Activated CD4-positive, CD25-positive, alpha-beta regulatory T cell (primary cell): ENCODE results near the gene ARAF.
A peak's percentile ranks its signal among the peaks of the same experiment; 100 is the strongest.
"Not testable (repeated sequence)": the region's sequence is repeated elsewhere in the genome, so short reads cannot be mapped to it uniquely, and the experiment has no call there.

ENCODE experiments used
- DNase-seq, 4 experiments: peaks; one replicate each; lab custom pipeline; 2025; lab: John Stamatoyannopoulos, UW

Gene ARAF

GRCh38 chrX:47560934-47561658, at the start of gene ARAF:
TSS of gene ARAF (plus strand) at chrX:47561205. CDS start at chrX:47562968, 1,763 bp downstream.
- DNase-seq = peak; percentile 71 to 87 (median 84)

DNA sequence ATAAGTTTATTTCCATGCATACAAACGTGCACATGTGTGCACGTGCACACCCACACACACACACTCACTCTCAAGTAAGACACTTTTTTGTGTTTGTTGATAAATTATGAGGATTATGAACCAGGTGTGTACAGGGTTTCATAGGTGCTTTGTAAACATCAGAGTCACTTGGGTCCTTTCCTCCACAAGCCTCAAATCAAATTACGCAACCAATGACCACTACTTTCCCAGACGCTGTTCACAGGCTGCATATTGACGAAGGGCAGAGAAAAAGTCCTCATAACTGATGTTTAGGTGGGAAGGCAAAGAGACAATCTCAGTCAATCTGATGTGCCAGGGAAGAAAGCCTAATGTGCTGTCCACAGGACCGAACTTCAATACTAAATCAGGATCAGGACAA, 48.6 kb upstream of the ARAF start:
- DNase-seq = not testable (repeated sequence)

DNA sequence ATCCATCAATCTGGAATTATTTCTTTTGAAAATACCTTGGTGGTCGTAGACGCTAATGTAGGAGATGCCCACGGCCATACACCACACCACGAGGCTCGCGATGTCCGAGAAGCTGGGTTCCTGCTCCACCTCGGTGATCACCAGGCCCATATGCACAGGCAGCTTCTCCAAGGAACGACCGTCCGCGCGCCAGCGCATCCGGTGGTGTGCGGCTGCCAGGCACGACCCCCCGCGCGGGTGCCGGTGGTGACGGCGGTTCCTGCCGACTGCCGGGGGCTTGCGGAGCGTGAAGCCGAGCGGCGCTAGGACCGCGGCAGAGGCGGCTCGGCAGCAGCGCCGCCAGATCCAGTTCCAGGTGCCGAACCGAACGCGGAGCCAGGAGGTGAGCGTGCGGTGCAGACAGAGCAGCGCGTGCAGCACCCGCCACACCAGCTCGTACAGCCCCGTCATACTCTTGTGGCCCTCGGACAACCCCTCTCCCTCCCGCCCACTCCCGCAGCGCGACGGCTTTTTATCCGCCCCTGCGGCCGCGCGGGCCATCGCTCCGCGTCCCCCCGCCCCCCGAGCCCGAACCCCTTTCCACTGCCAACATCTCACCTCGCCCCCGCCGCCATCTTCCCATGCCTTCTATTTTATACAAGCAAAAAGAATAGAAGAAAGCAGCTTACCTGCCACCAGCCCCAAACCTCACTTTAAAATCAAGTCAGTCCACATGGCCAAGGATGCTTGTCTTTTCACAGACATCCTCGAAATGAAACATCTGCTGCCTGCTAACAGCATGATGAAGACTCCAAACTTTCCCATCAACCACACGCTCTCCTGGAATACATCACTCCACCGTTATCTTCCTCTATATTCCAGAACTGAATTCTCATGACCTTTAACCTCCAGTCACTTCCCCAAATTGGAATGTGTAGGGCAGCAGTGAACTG, 47.7 kb upstream of the ARAF start:
- not testable (repeated sequence) for DNase-seq

GRCh38 chrX:47514533-47515235, 46.3 kb upstream of the ARAF start:
- DNase-seq = no peak

DNA sequence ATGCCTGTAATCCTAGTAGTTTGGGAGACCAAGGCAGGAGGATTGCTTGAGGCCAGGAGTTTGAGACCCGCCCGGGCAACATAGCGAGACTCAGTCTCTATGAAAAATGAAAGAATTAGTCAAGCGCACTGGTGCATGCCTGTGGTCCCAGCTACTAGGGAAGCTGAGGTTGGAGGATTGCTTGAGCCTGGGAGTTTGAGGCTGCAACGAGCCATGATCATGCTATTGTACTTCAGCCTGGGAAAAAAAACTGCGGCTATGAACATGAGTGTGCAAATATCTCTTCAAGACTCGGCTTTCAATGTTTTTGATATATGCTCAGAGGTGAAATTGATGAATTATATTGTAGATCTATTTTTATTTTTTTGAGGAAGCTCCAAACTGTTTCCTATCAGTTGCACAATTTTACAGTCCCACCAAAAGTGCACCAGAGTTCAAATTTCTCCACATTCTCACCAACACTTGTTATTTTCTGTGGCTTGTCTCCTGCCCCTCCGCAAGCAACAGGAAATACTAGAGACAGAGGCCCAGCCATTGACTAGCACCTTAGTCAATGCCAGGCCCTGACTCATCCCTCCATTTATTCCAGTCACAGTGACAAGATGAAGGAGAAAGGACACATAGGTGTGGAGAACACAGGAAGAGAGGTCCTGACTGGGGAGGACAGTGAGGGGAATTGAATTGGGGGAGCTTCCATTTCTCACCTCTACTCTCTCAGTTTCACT, 44.9 kb upstream of the ARAF start:
- no peak for DNase-seq

DNA sequence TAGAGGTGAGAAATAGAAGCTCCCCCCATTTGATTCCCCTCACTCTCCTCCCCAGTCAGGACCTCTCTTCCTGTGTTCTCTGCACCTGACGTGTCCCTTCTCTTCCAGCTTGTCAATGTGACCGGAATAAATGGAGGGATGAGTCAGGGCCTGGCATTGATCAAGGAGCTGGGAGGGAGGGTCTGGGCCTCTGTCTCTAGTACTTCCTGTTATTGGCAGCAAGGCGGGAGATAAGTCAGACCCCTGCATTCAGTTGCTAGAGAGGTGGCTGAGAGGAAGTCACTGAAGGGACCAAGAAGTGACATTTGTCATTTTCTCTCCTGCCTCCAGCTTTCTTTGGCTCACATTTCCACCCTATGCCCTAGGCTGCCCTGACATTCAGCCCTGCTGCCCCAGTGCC, 42.9 kb upstream of the ARAF start:
- no peak for DNase-seq

DNA sequence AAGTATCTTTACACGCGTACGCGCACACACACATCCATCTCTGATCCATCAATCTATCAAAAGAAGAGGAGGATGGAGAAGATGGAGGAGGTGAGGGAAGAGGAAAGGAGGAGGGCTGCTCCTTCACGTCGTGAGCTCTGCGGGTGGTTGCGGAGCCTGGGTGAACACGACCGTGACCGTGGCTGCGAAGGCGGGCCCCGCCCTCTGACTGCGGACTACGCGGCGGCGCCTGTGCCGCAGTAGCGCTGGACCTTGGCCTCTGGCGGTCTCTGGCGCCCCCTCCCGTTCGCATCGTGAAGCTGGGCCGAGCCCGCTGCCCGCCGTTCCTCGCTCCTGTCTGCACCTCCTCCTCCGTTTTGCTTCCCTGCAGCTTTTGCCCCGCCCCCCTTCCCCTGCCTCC, 37.7 kb upstream of the ARAF start:
- DNase-seq = peak; percentile 50 to 64 (median 60)

DNA sequence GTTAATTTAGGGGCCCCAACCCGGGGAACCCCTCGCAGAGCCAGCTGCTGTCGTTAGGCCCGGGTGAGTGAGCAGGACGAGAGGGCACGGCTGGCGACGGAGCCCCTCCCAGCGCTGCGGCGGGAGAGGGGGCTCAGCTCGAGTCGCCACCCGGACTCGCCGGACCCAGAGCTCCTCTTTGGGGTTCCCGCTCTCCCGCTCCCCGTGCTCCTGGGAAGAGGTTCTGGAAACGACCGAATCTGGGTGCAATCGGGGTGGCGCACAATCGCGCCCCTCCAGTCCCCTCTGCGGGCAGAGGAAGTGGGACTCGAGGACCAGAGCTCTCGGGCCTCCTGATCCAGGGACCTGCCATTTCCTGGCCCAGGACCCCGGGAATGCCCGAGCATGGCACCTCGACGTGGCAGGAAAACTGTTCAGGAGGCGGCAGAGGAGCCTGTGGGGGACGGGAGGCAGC, 37.3 kb upstream of the ARAF start:
- no peak for DNase-seq

GRCh38 chrX:47529548-47529947, 31.5 kb upstream of the ARAF start:
- DNase-seq = no peak

DNA sequence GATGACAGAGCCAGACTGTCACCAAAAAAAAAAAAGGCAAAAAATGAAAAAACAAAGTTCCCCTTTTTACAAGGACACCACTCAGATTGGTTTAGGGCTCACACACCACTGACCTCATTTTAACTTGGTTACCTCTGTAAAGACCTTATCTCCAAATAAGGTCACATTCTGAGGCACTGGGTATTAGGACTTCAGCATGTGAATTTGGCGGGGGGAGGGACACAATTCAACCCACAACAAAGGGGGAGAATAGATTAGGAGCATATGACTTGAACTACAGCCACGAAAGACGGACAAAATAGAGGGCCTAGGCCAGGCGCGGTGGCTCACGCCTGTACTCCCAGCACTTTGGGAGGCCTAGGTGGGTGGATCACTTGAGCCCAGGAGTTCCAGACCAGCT, 31.0 kb upstream of the ARAF start:
- DNase-seq = no peak

DNA sequence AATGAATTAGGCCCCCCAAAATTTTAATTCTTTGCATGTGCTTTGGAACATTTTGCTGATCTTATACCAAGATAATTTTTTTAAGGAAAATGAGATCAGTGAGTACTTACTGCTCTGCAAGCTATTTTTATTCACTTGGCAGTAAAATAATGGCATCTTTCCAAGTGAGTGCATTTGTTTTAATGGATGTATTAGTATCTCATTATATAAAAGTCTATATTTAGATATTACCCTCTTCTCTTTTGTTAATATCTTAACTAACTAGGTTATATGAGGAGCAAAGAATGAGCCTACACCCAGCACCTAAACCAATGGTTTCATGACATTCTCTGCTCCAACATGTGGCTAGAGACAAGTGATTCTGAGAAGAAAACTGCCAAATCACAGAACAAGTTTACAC, 21.1 kb upstream of the ARAF start:
- no peak for DNase-seq

- DNase-seq = no peak
These were observed 20.1 kb upstream of the ARAF start for GRCh38 chrX:47540754-47541538.

GRCh38 chrX:47543496-47543895, 17.5 kb upstream of the ARAF start:
- DNase-seq = no peak

DNA sequence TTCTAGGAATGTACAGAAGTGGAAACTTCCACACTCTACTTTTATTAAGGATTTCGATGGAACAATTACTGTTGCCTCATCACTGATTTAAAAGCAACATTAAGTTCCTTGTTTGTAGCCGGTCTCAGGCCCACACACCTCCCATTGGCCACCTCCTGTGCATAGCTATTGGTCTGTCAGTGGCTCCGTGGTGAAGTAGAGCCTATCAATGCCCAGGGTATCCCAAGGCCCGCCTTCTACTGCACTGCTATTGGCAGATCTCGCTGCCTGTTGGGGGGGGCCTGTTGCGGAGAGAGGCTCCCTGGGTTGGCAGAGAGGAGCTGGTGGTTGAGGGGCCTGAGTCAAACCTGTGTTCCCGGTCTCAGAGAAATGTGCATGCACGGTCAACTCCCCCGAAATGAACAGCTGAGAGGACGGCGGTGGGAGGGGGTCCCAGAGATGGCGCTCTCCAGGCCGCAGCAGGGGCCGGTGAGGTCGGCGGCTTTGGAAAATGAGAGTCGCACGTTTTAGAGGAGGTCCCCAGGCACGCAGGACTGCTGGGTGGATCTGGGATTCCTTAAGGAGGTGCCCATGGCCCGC, 4.9 kb upstream of the ARAF start:
- DNase-seq = peak; percentile 38 to 61 (median 58)

GRCh38 chrX:47558436-47558835, 2.6 kb upstream of the ARAF start:
- DNase-seq = no peak

DNA sequence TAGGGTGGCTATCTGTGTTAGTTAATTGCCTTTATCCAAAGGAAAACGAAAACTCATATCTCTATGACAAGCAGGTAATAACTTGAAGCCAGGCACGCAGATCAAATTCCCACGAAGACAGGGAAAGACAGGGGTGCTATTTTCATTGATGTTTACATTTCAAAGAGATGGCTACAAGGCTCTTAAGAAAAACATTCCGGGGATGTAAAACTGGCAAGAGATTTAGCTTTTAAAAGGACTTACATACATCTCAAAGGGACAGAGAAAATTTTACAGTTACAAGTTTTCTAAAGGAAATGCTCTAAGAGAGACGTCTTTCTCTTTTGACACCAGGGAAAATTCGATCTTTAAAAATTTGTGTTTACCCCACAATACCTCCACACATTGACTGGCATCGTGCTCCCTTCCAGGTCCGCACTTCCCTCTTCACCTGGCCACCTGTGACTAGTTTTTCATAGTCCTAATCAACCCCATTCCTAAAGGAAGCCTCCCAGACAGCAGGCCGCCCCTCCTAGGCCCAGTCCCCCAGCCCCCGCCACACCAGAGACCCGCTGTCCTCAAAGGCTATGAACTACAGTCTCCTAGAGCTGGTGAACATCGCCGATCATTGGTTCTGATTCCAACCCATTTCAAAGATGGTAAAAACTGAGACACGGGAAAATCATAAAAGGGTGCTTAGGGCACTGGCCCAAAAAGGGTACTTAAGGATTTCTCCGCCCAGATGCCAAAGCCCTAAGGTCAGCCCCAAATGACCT, 649 bp upstream of the ARAF start:
- no peak for DNase-seq

DNA sequence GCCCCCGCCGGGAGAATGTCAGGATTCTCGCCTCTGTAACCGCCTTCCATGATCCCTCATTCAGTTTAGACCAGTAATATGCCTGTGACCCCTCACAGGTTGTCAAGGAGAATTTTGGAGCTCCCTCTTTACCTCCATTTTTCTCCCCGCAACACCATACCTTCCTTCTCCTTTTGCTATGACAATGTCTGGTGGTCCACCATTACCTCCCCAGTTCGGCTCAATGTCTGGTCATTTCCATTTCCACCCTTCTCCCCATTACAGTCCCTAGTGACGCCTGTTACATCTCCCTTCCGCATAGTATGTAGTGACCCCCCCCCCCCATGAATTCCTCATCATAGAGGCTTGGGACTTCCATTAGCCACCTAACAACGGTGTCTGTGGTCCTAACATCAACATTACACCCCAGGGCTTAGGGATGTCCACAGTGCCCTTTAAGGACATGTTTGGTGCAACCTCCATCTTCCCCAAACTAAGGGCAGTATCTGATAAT, 700 bp downstream of the ARAF start:
- DNase-seq = no peak

GRCh38 chrX:47562615-47563243, 1.7 kb downstream of the ARAF start:
- no peak for DNase-seq

DNA sequence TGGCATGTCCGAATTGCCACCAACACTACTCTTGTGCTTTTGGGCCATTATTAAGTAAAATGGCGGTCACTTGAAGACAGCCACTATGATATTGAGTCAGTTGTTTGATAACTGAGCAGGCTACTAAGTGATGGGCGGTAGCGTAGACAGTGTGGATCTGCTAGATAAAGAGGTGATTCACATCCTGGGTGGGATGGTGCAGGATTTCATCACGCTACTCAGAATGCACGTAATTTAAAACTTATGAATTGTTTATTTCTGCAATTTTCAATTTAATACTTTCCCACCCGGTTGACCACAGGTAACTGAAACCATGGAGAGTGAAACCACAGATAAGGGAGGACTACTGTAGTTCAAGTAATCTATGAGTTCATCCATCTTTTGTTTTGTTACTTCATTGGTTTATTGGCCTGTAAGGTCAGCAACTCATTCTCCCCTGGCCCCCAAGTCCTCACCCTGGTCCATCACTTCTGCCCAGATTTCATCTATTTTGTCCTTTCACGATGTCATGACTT, 2.9 kb downstream of the ARAF start:
- DNase-seq = no peak
